ENCODE data around the gene PTPRD. TPM values are rescaled to one million over a fixed set of nuclear protein-coding genes. Genes with fewer than 3 reads are reported as not detected.

The PTPRD gene
- total and polyA plus RNA-seq, 10 donors = 0.08 to 11.7 (median 2.9) TPM

GRCh38 chr9:9791611-9792010 is 821.2 kb downstream of the PTPRD start:
- 25 to 36% (median 31%) methylated on average over 1 of the region's 1 CpG for WGBS, 5 donors
- Histone ChIP-seq H3K27ac (no peak overlapping the region), H3K9me3 (no peaks in the 10 kb centered on the region), H3K27me3 (replicated peaks in 1 of 7) (no peaks in the 10 kb centered on the region), H3K4me3 (no peak overlapping the region), H3K36me3 (no peaks in the 10 kb centered on the region), H3K4me1 (no peaks in the 10 kb centered on the region)
- TF ChIP-seq POLR2AphosphoS5 (IDR thresholded peaks at IDR 0.05) = no peak
- no peak for TF ChIP-seq POLR2A (IDR thresholded peaks at IDR 0.05)
- TF ChIP-seq, protein P1, sequence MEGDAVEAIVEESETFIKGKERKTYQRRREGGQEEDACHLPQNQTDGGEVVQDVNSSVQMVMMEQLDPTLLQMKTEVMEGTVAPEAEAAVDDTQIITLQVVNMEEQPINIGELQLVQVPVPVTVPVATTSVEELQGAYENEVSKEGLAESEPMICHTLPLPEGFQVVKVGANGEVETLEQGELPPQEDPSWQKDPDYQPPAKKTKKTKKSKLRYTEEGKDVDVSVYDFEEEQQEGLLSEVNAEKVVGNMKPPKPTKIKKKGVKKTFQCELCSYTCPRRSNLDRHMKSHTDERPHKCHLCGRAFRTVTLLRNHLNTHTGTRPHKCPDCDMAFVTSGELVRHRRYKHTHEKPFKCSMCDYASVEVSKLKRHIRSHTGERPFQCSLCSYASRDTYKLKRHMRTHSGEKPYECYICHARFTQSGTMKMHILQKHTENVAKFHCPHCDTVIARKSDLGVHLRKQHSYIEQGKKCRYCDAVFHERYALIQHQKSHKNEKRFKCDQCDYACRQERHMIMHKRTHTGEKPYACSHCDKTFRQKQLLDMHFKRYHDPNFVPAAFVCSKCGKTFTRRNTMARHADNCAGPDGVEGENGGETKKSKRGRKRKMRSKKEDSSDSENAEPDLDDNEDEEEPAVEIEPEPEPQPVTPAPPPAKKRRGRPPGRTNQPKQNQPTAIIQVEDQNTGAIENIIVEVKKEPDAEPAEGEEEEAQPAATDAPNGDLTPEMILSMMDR (IDR thresholded peaks at IDR 0.05 in 8 of 11, conservative IDR thresholded peaks at IDR 0.05 in 3 of 11) = no peak
- DNase-seq = no peak
- intact Hi-C loops (cut with DNase I; ENCODE audit: low total_unique reads) = loop anchor here (5.0 kb wide), 1 partner anchor 184 kb away; no protein-coding TSS in a partner anchor

- no peak overlapping the region for H3K4me3 ChIP-seq
- intact Hi-C loops (cut with DNase I; ENCODE audit: low total_unique reads) = loop anchor here (5.0 kb wide), 1 partner anchor 183 kb away; no protein-coding TSS in a partner anchor
- no peaks in the 10 kb centered on the region for H3K27me3 ChIP-seq (replicated peaks in 1 of 7)
- no peak for TF ChIP-seq POLR2AphosphoS5 (IDR thresholded peaks at IDR 0.05)
- TF ChIP-seq, protein P1 (IDR thresholded peaks at IDR 0.05 in 8 of 11, conservative IDR thresholded peaks at IDR 0.05 in 3 of 11) = peak in 9 of 11 experiments; percentile 7 to 52 (median 46)
- WGBS, 5 donors = 6 to 23% (median 14%) methylated on average over 1 of the region's 1 CpG
- H3K36me3 ChIP-seq = no peaks in the 10 kb centered on the region
- no peak for DNase-seq
- H3K9me3 ChIP-seq = no peaks in the 10 kb centered on the region
- H3K27ac ChIP-seq = no peak overlapping the region
- no peaks in the 10 kb centered on the region for H3K4me1 ChIP-seq
Measured at GRCh38 chr9:9790216-9790872, 822.5 kb downstream of the PTPRD start.

DNA sequence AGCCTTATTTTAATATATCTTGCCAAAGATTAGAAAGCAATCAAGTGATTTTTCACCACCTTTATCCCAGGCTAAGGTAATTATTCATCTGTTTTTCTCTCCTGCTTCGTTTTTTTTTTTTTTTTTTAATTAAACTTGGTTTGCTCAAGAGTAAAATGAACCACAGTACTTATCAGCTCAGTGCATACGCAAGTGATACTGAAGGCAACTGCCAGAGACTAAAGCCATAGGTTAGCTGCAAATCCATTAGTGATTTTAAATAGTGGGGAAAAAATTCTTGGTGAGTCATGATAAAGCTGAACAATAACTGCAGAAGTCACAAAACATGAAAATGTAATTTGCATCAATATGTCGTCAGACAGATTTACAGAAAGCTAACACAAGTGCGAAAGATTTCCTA is 829.1 kb downstream of the PTPRD start:
- intact Hi-C loops (cut with DNase I; ENCODE audit: low total_unique reads) = no loop called here
- DNase-seq = no peak
- H3K4me3 ChIP-seq = no peak overlapping the region
- 71 to 83% (median 79%) methylated on average over 4 of the region's 4 CpGs for WGBS, 5 donors
- no peaks in the 10 kb centered on the region for H3K9me3 ChIP-seq
- H3K36me3 ChIP-seq = no peaks in the 10 kb centered on the region
- TF ChIP-seq, protein P1 (IDR thresholded peaks at IDR 0.05 in 8 of 11, conservative IDR thresholded peaks at IDR 0.05 in 3 of 11) = no peak
- no peak for TF ChIP-seq POLR2AphosphoS5 (IDR thresholded peaks at IDR 0.05)
- TF ChIP-seq POLR2A (IDR thresholded peaks at IDR 0.05) = no peak
- H3K4me1 ChIP-seq = no peaks in the 10 kb centered on the region
- no peaks in the 10 kb centered on the region for H3K27me3 ChIP-seq (replicated peaks in 1 of 7)
- H3K27ac ChIP-seq = no peak overlapping the region

DNA sequence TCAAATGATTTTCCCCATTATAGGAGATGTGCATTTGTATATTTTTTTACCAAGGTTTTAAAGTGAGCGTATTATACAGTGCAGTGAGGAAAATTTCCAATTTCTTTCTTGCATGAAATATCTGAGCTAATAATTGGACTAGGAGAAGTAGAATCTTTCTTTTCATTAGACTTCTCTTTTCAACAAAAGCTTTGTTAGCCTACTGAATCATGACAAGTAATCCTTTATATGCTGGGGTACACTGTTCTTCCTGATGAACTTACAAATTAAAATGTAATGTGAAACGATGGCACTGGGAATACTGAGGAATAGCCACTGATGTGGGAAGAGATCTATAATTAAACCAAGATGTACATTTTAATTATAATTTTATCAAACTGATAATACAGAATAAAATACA is 829.6 kb downstream of the PTPRD start:
- Histone ChIP-seq H3K4me3 (no peak overlapping the region), H3K9me3 (no peaks in the 10 kb centered on the region), H3K4me1 (no peaks in the 10 kb centered on the region), H3K27me3 (replicated peaks in 1 of 7) (no peaks in the 10 kb centered on the region), H3K36me3 (no peaks in the 10 kb centered on the region), H3K27ac (no peak overlapping the region)
- no peak for TF ChIP-seq POLR2A (IDR thresholded peaks at IDR 0.05)
- TF ChIP-seq, protein P1 (IDR thresholded peaks at IDR 0.05 in 8 of 11, conservative IDR thresholded peaks at IDR 0.05 in 3 of 11) = no peak
- no peak for TF ChIP-seq POLR2AphosphoS5 (IDR thresholded peaks at IDR 0.05)
- no peak for DNase-seq
- intact Hi-C loops (cut with DNase I; ENCODE audit: low total_unique reads) = no loop called here
- WGBS, 5 donors = 36 to 90% (median 70%) methylated on average over 2 of the region's 2 CpGs
